ENCODE data around the gene RBBP5. TPM values are rescaled to one million over a fixed set of nuclear protein-coding genes. Genes with fewer than 3 reads are reported as not detected.

The RBBP5 gene
- total and polyA plus RNA-seq, 2 of the 4 experiments (the other 2 are of a cell fraction), result 7.3 to 37.5 TPM

DNA sequence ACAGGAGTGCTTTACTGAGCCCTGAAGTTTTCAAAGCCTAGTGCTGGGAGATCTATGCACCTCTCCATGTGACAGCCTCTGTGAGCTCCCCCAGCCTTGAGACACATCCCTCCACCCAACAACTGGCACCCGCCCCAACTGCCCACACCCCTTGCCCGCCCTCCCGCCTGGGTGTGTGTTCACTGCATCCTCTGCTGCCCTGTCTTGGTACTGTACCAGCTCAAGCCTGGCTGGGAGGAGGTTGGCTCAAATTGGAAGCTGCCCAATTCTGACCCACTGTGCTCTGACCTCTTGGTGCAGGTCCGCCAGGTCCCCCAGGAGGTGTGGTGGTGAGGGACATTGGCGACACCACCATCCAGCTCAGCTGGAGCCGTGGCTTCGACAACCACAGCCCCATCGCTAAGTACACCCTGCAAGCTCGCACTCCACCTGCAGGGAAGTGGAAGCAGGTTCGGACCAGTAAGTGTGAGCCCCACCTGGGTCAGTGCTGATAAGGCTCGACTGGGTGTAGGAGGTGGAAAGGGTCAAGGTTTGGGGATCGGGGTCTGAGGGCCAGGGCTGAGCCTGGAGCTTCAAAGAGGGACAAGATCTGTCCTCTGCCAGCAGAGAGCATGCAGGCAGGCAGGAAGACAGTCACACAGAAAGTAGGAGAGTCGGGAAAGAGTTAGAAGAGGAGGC, 55.5 kb downstream of the RBBP5 start:
- intact Hi-C loops (cut with micrococcal nuclease), result no loop called here
- TF ChIP-seq MAFK (IDR thresholded peaks at IDR 0.05; ENCODE audit: low read depth, low read length) (no peak), CTCF (conservative IDR thresholded peaks at IDR 0.05; ENCODE audit: low read depth, low read length) (0 out of 2 replicates have a peak, but pooled peaks have one; percentile 2)
- H3K4me3 ChIP-seq (ENCODE audit: insufficient read depth, low read depth, low read length), result no peak overlapping the region

More for the DNA sequence above, 55.5 kb downstream of the RBBP5 start:
- no peak overlapping the region for H3K18ac ChIP-seq (ENCODE audit: low read depth, low read length)
- no peaks in the 10 kb centered on the region for H3K9me1 ChIP-seq (ENCODE audit: insufficient read depth, low read length)
- no peak for ATAC-seq (ENCODE audit: low read depth)
- no peaks in the 10 kb centered on the region for H3K36me3 ChIP-seq (ENCODE audit: control insufficient read depth, insufficient read depth, low read length)
- 77% methylated on average over 1 of the region's 13 CpGs; no CpG with 5 or more reads in 1 of the 2 experiments for WGBS, 2 experiments (ENCODE audit: extremely low coverage in 2 of 2, insufficient read length in 1 of 2)
- H2BK20ac ChIP-seq (ENCODE audit: low read depth, low read length), result no peak overlapping the region
- H3K4me2 ChIP-seq (ENCODE audit: low read depth, low read length), result no peak overlapping the region
- no peak overlapping the region for H2BK120ac ChIP-seq (ENCODE audit: low read depth, low read length)
- ChIA-PET POLR2A (ENCODE audit: unreplicated experiment) (no interaction called here), CTCF (no interaction called here)
- no peak overlapping the region for H3K4ac ChIP-seq (ENCODE audit: low read depth, low read length)
- no peak overlapping the region for H2AK9ac ChIP-seq (replicated peaks; ENCODE audit: low read depth, low read length, poor library complexity)
- H4K91ac ChIP-seq (ENCODE audit: insufficient read depth, low read depth, low read length), result no peak overlapping the region
- no peak overlapping the region for H2BK15ac ChIP-seq (ENCODE audit: low read depth, low read length)
- H3K14ac ChIP-seq (replicated peaks; ENCODE audit: low read depth, low read length), result no peak overlapping the region
- no peak overlapping the region for H4K8ac ChIP-seq (ENCODE audit: low read depth in 2 of 2, low read length in 2 of 2)
- no peak overlapping the region for H3K27ac ChIP-seq (ENCODE audit: insufficient read depth, low read length)
- no peaks in the 10 kb centered on the region for H3K9me3 ChIP-seq (ENCODE audit: control insufficient read depth, insufficient read depth, low read length)
- no peak overlapping the region for H4K5ac ChIP-seq (ENCODE audit: low read depth, low read length)
- no peaks in the 10 kb centered on the region for H4K20me1 ChIP-seq (ENCODE audit: insufficient read depth, low read length)
- no peak overlapping the region for H2AK5ac ChIP-seq (ENCODE audit: low read depth, low read length)
- H3K27me3 ChIP-seq (ENCODE audit: control insufficient read depth, insufficient read depth, low read length), result peaks cover 10% of the 10 kb centered on the region
- H2BK5ac ChIP-seq (ENCODE audit: low read depth, low read length, poor library complexity, severe bottlenecking), result no peak overlapping the region
- H3K4me1 ChIP-seq (ENCODE audit: control insufficient read depth, insufficient read depth, low read length), result no peaks in the 10 kb centered on the region
- no peak overlapping the region for H2AFZ ChIP-seq (replicated peaks; ENCODE audit: low read length, poor library complexity)
- no peak for DNase-seq
- dilution Hi-C loops (cut with HindIII; ENCODE audit: low sequenced_read_pairs, unreplicated experiment) (no loop called here), in situ Hi-C loops (cut with MboI; ENCODE audit: low sequenced_read_pairs) (no loop called here)
- H3K79me1 ChIP-seq (ENCODE audit: low read depth in 1 of 2, low read length in 2 of 2), result no peaks in the 10 kb centered on the region
- no peak overlapping the region for H3K9ac ChIP-seq (ENCODE audit: low read depth, low read length)
- H3K56ac ChIP-seq (ENCODE audit: extremely low read depth, insufficient read depth, low read length), result no peak overlapping the region
- H3K23ac ChIP-seq (ENCODE audit: low read depth, low read length), result no peak overlapping the region
- BruUV-seq (replicated peaks), result no TSS peak

Data from IMR-90 (cell line).